HUES64 (cell line): ENCODE results near the gene IQCM.

Experiments used
- H3K27ac ChIP-seq: 2 replicates; pipeline ENCODE4 v1.7.0; 2013; ENCODE audit warnings: low read depth, low read length, inconsistent platforms
- H3K27me3 ChIP-seq: 2 replicates; pipeline ENCODE4 v1.6.1; 2013; ENCODE audit warnings: mild to moderate bottlenecking, low read length; ENCODE audit not compliant: insufficient read depth
- H3K36me3 ChIP-seq: 2 replicates; pipeline ENCODE4 v1.6.1; 2013; ENCODE audit warnings: mild to moderate bottlenecking, low read length; ENCODE audit not compliant: insufficient read depth
- H3K4me1 ChIP-seq: 2 replicates; pipeline ENCODE4 v1.6.1; 2013; ENCODE audit warnings: mild to moderate bottlenecking, low read length, moderate library complexity; ENCODE audit not compliant: insufficient read depth
- H3K4me3 ChIP-seq: 2 replicates; pipeline ENCODE4 v1.5.1; 2013; ENCODE audit warnings: mild to moderate bottlenecking, low read length, moderate library complexity
- H3K9ac ChIP-seq: 2 replicates; pipeline ENCODE4 v1.6.1; 2013; ENCODE audit warnings: mild to moderate bottlenecking, low read depth, low read length
- H3K9me3 ChIP-seq: 2 replicates; pipeline ENCODE4 v1.6.1; 2013; ENCODE audit warnings: low read depth, low read length; ENCODE audit not compliant: insufficient read depth
- WGBS: fragments of 150-250, 120-280 bp; methylation state at CpG from one replicate; pipeline ENCODE4 v1.1.7; 2013; ENCODE audit warnings: missing lambda C conversion rate; 5-methylcytosine and 5-hydroxymethylcytosine counted together

IQCM gene

GRCh38 chr4:149574971-149575370 lies 240.7 kb downstream of the IQCM start:
- WGBS: 89% methylated on average over 4 of the region's 4 CpGs
- H3K4me3 ChIP-seq: no peak overlapping the region

GRCh38 chr4:149572716-149573115 lies 242.9 kb downstream of the IQCM start:
- WGBS: 100% methylated on average over 1 of the region's 1 CpG
- H3K9ac ChIP-seq: no peak overlapping the region

More at GRCh38 chr4:149574971-149575370, 240.7 kb downstream of the IQCM start:
- no peaks in the 10 kb centered on the region for H3K9me3 ChIP-seq
- H3K27me3 ChIP-seq: no peaks in the 10 kb centered on the region
- no peak overlapping the region for H3K9ac ChIP-seq
- H3K4me1 ChIP-seq: no peaks in the 10 kb centered on the region
- H3K27ac ChIP-seq: no peak overlapping the region
- H3K36me3 ChIP-seq: no peaks in the 10 kb centered on the region

GRCh38 chr4:149555799-149556198 lies 259.8 kb downstream of the IQCM start:
- Histone ChIP-seq H3K27ac (no peak overlapping the region), H3K36me3 (no peaks in the 10 kb centered on the region), H3K4me1 (no peaks in the 10 kb centered on the region), H3K9me3 (no peaks in the 10 kb centered on the region), H3K4me3 (no peak overlapping the region), H3K27me3 (no peaks in the 10 kb centered on the region), H3K9ac (no peak overlapping the region)
- WGBS: 75% methylated on average over 1 of the region's 1 CpG

More at GRCh38 chr4:149572716-149573115, 242.9 kb downstream of the IQCM start:
- H3K4me3 ChIP-seq: no peak overlapping the region
- no peaks in the 10 kb centered on the region for H3K4me1 ChIP-seq
- no peaks in the 10 kb centered on the region for H3K27me3 ChIP-seq
- H3K27ac ChIP-seq: no peak overlapping the region
- no peaks in the 10 kb centered on the region for H3K36me3 ChIP-seq
- no peaks in the 10 kb centered on the region for H3K9me3 ChIP-seq

GRCh38 chr4:149555146-149555545 lies 260.5 kb downstream of the IQCM start:
- H3K36me3 ChIP-seq: no peaks in the 10 kb centered on the region
- H3K27me3 ChIP-seq: no peaks in the 10 kb centered on the region
- H3K9ac ChIP-seq: no peak overlapping the region
- H3K9me3 ChIP-seq: no peaks in the 10 kb centered on the region
- 89% methylated on average over 1 of the region's 1 CpG for WGBS
- no peak overlapping the region for H3K4me3 ChIP-seq
- H3K27ac ChIP-seq: no peak overlapping the region
- no peaks in the 10 kb centered on the region for H3K4me1 ChIP-seq

- Histone ChIP-seq H3K9me3 (no peaks in the 10 kb centered on the region), H3K4me3 (no peak overlapping the region), H3K27ac (no peak overlapping the region), H3K9ac (no peak overlapping the region), H3K4me1 (no peaks in the 10 kb centered on the region), H3K27me3 (no peaks in the 10 kb centered on the region), H3K36me3 (no peaks in the 10 kb centered on the region)
- 85% methylated on average over 5 of the region's 6 CpGs for WGBS
Measured at GRCh38 chr4:149553959-149554520, 261.6 kb downstream of the IQCM start.

- Histone ChIP-seq H3K4me1 (no peaks in the 10 kb centered on the region), H3K9me3 (no peaks in the 10 kb centered on the region), H3K4me3 (no peak overlapping the region), H3K27me3 (no peaks in the 10 kb centered on the region), H3K36me3 (no peaks in the 10 kb centered on the region), H3K27ac (no peak overlapping the region), H3K9ac (no peak overlapping the region)
Measured at GRCh38 chr4:149552601-149553000, 263.0 kb downstream of the IQCM start.

- H3K9me3 ChIP-seq: no peaks in the 10 kb centered on the region
Measured at GRCh38 chr4:149549911-149550310, 265.7 kb downstream of the IQCM start.

GRCh38 chr4:149534779-149535178 lies 280.9 kb downstream of the IQCM start:
- WGBS: 94% methylated on average over 1 of the region's 2 CpGs
- no peak overlapping the region for H3K9ac ChIP-seq
- peaks cover 3% of the 10 kb centered on the region; the same call in 1 of the 2 replicates for H3K9me3 ChIP-seq
- no peak overlapping the region for H3K27ac ChIP-seq
- H3K4me3 ChIP-seq: no peak overlapping the region
- no peaks in the 10 kb centered on the region for H3K27me3 ChIP-seq
- H3K36me3 ChIP-seq: no peaks in the 10 kb centered on the region
- no peaks in the 10 kb centered on the region for H3K4me1 ChIP-seq

More at GRCh38 chr4:149549911-149550310, 265.7 kb downstream of the IQCM start:
- no peaks in the 10 kb centered on the region for H3K4me1 ChIP-seq
- no peaks in the 10 kb centered on the region for H3K36me3 ChIP-seq
- H3K4me3 ChIP-seq: no peak overlapping the region
- no peaks in the 10 kb centered on the region for H3K27me3 ChIP-seq
- no peak overlapping the region for H3K27ac ChIP-seq
- no peak overlapping the region for H3K9ac ChIP-seq

GRCh38 chr4:149531861-149532260 lies 283.8 kb downstream of the IQCM start:
- Histone ChIP-seq H3K4me1 (no peaks in the 10 kb centered on the region), H3K9me3 (no peaks in the 10 kb centered on the region), H3K27me3 (no peaks in the 10 kb centered on the region), H3K9ac (no peak overlapping the region), H3K27ac (no peak overlapping the region), H3K4me3 (no peak overlapping the region), H3K36me3 (no peaks in the 10 kb centered on the region)
- WGBS: 81% methylated on average over 2 of the region's 3 CpGs

GRCh38 chr4:149523039-149523438 lies 292.6 kb downstream of the IQCM start:
- Histone ChIP-seq H3K4me3 (no peak overlapping the region), H3K9ac (no peak overlapping the region), H3K4me1 (peaks cover 8% of the 10 kb centered on the region; the same call in 1 of the 2 replicates), H3K27ac (no peak overlapping the region), H3K27me3 (no peaks in the 10 kb centered on the region), H3K36me3 (no peaks in the 10 kb centered on the region), H3K9me3 (no peaks in the 10 kb centered on the region)
- 78% methylated on average over 2 of the region's 2 CpGs for WGBS

- Histone ChIP-seq H3K9me3 (no peaks in the 10 kb centered on the region), H3K4me1 (peaks cover 8% of the 10 kb centered on the region; the same call in 1 of the 2 replicates)
- 90% methylated on average over 3 of the region's 3 CpGs for whole genome bisulfite sequencing
Measured at GRCh38 chr4:149521611-149522425, 293.8 kb downstream of the IQCM start.

More at GRCh38 chr4:149521611-149522425, 293.8 kb downstream of the IQCM start:
- H3K27ac ChIP-seq: no peak overlapping the region
- no peaks in the 10 kb centered on the region for H3K36me3 ChIP-seq
- no peaks in the 10 kb centered on the region for H3K27me3 ChIP-seq
- H3K9ac ChIP-seq: no peak overlapping the region
- H3K4me3 ChIP-seq: no peak overlapping the region
